Urinary bladder (tissue), 4 donors: ENCODE results near the gene GNG8. TPM values are rescaled to one million over a fixed set of nuclear protein-coding genes. Genes with fewer than 3 reads are reported as not detected.
A peak's percentile ranks its signal among the peaks of the same experiment; 100 is the strongest.

ENCODE experiments used
- DNase-seq: peaks from one replicate; pipeline ENCODE4 v3.0.0-alpha.2; 2015; ENCODE audit errors: extremely low spot score
- H3K27ac ChIP-seq: one replicate; pipeline ENCODE4 v1.5.1; 2013; ENCODE audit warnings: low read depth, mild to moderate bottlenecking, moderate library complexity
- H3K36me3 ChIP-seq: one replicate; pipeline ENCODE4 v1.6.1; 2013; ENCODE audit warnings: mild to moderate bottlenecking, moderate library complexity; ENCODE audit not compliant: insufficient read depth
- H3K4me1 ChIP-seq: one replicate; pipeline ENCODE4 v1.6.1; 2013; ENCODE audit warnings: mild to moderate bottlenecking, moderate library complexity; ENCODE audit not compliant: insufficient read depth
- H3K4me3 ChIP-seq: one replicate; pipeline ENCODE4 v1.5.1; 2013; ENCODE audit warnings: low read depth, low read length
- WGBS: extraction: QIAGEN DNeasy Blood & Tissue Kit; methylation state at CpG from one replicate; pipeline ENCODE4 v1.1.7; 2013; 5-methylcytosine and 5-hydroxymethylcytosine counted together
- polyA plus RNA-seq: library from polyadenylated mRNA; stranded (reverse); fragments of 200-250 nt; gene quantifications from one replicate; pipeline ENCODE4 v1.2.3, GENCODE V29; 2013
- total RNA-seq: library from RNA; depleted of rRNA; stranded (reverse); fragments of >200 nt; gene quantifications from one replicate; pipeline ENCODE4 v1.2.3, GENCODE V29; 2014
- donor health status: healthy with polysubstance abuse.
- donor health status: healthy.

GNG8 gene
- total and polyA plus RNA-seq, 2 donors, result not detected

- Histone ChIP-seq H3K27ac (peak overlapping the region; percentile 40), H3K4me1 (no peaks in the 10 kb centered on the region), H3K4me3 (peak overlapping the region; percentile 53), H3K36me3 (no peaks in the 10 kb centered on the region)
- 4% methylated on average over 28 of the region's 28 CpGs for WGBS
- peak; percentile 26 for DNase-seq
Observed at GRCh38 chr19:46659151-46660007, 23.4 kb upstream of the GNG8 start.

GRCh38 chr19:46656541-46656940 is 20.5 kb upstream of the GNG8 start:
- WGBS, result 92% methylated on average over 5 of the region's 5 CpGs
- Histone ChIP-seq H3K4me3 (no peak overlapping the region), H3K27ac (no peak overlapping the region), H3K36me3 (no peaks in the 10 kb centered on the region), H3K4me1 (no peaks in the 10 kb centered on the region)
- DNase-seq, result no peak

- WGBS, result 14% methylated on average over 16 of the region's 16 CpGs
- Histone ChIP-seq H3K27ac (peak overlapping the region; percentile 62), H3K4me3 (no peak overlapping the region), H3K36me3 (no peaks in the 10 kb centered on the region), H3K4me1 (no peaks in the 10 kb centered on the region)
- no peak for DNase-seq
Observed at GRCh38 chr19:46654621-46655152, 18.7 kb upstream of the GNG8 start.

GRCh38 chr19:46650445-46650844 is 14.4 kb upstream of the GNG8 start:
- 85% methylated on average over 7 of the region's 7 CpGs for WGBS
- DNase-seq, result no peak

GRCh38 chr19:46648961-46649960 is 13.3 kb upstream of the GNG8 start:
- no peaks in the 10 kb centered on the region for H3K4me1 ChIP-seq
- no peaks in the 10 kb centered on the region for H3K36me3 ChIP-seq
- 60% methylated on average over 144 of the region's 144 CpGs for WGBS
- no peak for DNase-seq
- H3K27ac ChIP-seq, result no peak overlapping the region
- H3K4me3 ChIP-seq, result no peak overlapping the region

More at GRCh38 chr19:46650445-46650844, 14.4 kb upstream of the GNG8 start:
- Histone ChIP-seq H3K4me1 (no peaks in the 10 kb centered on the region), H3K36me3 (no peaks in the 10 kb centered on the region), H3K27ac (no peak overlapping the region), H3K4me3 (no peak overlapping the region)

GRCh38 chr19:46648060-46648960 is 12.3 kb upstream of the GNG8 start:
- H3K4me3 ChIP-seq, result no peak overlapping the region
- H3K27ac ChIP-seq, result no peak overlapping the region
- H3K36me3 ChIP-seq, result no peaks in the 10 kb centered on the region
- DNase-seq, result no peak
- WGBS, result 66% methylated on average over 63 of the region's 63 CpGs
- H3K4me1 ChIP-seq, result no peaks in the 10 kb centered on the region

GRCh38 chr19:46646402-46646801 is 10.4 kb upstream of the GNG8 start:
- Histone ChIP-seq H3K27ac (no peak overlapping the region), H3K36me3 (no peaks in the 10 kb centered on the region), H3K4me3 (no peak overlapping the region), H3K4me1 (no peaks in the 10 kb centered on the region)
- DNase-seq, result no peak
- WGBS, result 88% methylated on average over 3 of the region's 3 CpGs

GRCh38 chr19:46644720-46645119 is 8.7 kb upstream of the GNG8 start:
- DNase-seq, result no peak
- Histone ChIP-seq H3K36me3 (no peaks in the 10 kb centered on the region), H3K4me3 (no peak overlapping the region), H3K4me1 (no peaks in the 10 kb centered on the region), H3K27ac (no peak overlapping the region)
- 27% methylated on average over 3 of the region's 3 CpGs for WGBS

GRCh38 chr19:46640656-46641055 is 4.7 kb upstream of the GNG8 start:
- no peaks in the 10 kb centered on the region for H3K4me1 ChIP-seq
- no peaks in the 10 kb centered on the region for H3K36me3 ChIP-seq
- 73% methylated on average over 2 of the region's 2 CpGs for WGBS
- no peak for DNase-seq
- H3K4me3 ChIP-seq, result no peak overlapping the region
- H3K27ac ChIP-seq, result no peak overlapping the region

GRCh38 chr19:46639358-46640182 is 3.6 kb upstream of the GNG8 start:
- H3K4me1 ChIP-seq, result no peaks in the 10 kb centered on the region
- 4% methylated on average over 49 of the region's 49 CpGs for WGBS
- peak overlapping the region; percentile 41 for H3K4me3 ChIP-seq
- no peaks in the 10 kb centered on the region for H3K36me3 ChIP-seq
- DNase-seq, result peak; percentile 60
- peak overlapping the region; percentile 59 for H3K27ac ChIP-seq

- H3K4me1 ChIP-seq, result no peaks in the 10 kb centered on the region
- DNase-seq, result no peak
- 88% methylated on average over 14 of the region's 14 CpGs for WGBS
- no peak overlapping the region for H3K4me3 ChIP-seq
- no peak overlapping the region for H3K27ac ChIP-seq
- H3K36me3 ChIP-seq, result no peaks in the 10 kb centered on the region
Observed at GRCh38 chr19:46637224-46637623, 1.2 kb upstream of the GNG8 start.

- Histone ChIP-seq H3K27ac (no peak overlapping the region), H3K4me3 (no peak overlapping the region), H3K4me1 (peaks cover 2% of the 10 kb centered on the region), H3K36me3 (no peaks in the 10 kb centered on the region)
- no peak for DNase-seq
- WGBS, result 12% methylated on average over 23 of the region's 23 CpGs
Observed at GRCh38 chr19:46634656-46635218, 1.3 kb downstream of the GNG8 start.
